ENCODE measurements around the gene BPIFA1. TPM values are rescaled to one million over a fixed set of nuclear protein-coding genes. Genes with fewer than 3 reads are reported as not detected.

Gene BPIFA1
- total RNA-seq, 1 donor from 2014 or later, result not detected

Other genes starting within 250 kb of the BPIFA1 start
- not detected in 2 replicates for gene SUN5, start 231.6 kb upstream of the BPIFA1 start, total RNA-seq
- gene BPIFB2, start 228.3 kb upstream of the BPIFA1 start, total RNA-seq, result not detected in 2 replicates
- gene BPIFB6, start 204.3 kb upstream of the BPIFA1 start, total RNA-seq, result not detected in 2 replicates
- gene BPIFB3, start 182.1 kb upstream of the BPIFA1 start, total RNA-seq, result not detected in 2 replicates
- not detected in 2 replicates for gene BPIFB4, start 156.4 kb upstream of the BPIFA1 start, total RNA-seq
- gene BPIFA2, start 67.8 kb upstream of the BPIFA1 start, total RNA-seq, result not detected in 2 replicates
- gene BPIFA3, start 18.6 kb upstream of the BPIFA1 start, total RNA-seq, result not detected in 2 replicates
- not detected in 2 replicates for gene BPIFB1, start 47.2 kb downstream of the BPIFA1 start, total RNA-seq
- 28.1 and 29.7 TPM in 2 replicates for gene CDK5RAP1, start 165.5 kb downstream of the BPIFA1 start, total RNA-seq
- 35.6 and 35.8 TPM in 2 replicates for gene SNTA1, start 207.8 kb downstream of the BPIFA1 start, total RNA-seq